Naive thymus-derived CD8-positive, alpha-beta T cell (primary cell): ENCODE data around the gene SHPK. TPM values are rescaled to one million over a fixed set of nuclear protein-coding genes. Genes with fewer than 3 reads are reported as not detected.

Experiments
- ATAC-seq, 2 donors: fragments of 150-1000 bp; cut with Tn5 transposase in 1 of 2; sonication (Bioruptor Pico), chemical (Tn5 transposase) in 1 of 2; 1 replicate in 1 of 2; 2 replicates in 1 of 2; pipeline ENCODE4 v1.10.0; 2021; ENCODE audit warnings: mild to moderate bottlenecking in 2 of 2, moderate library complexity in 2 of 2
- POLR2A ChIA-PET: fragments of 350-600 bp; sonication (Branson Sonifier 250); formaldehyde crosslinking; loops from one replicate; lab custom pipeline; 2021; ENCODE audit warnings: antibody characterized with exemption; lab: Charles Lee
- DNase-seq, 10 donors: peaks; one replicate each; pipeline versions ENCODE4 v3.0.0 to v3.0.0-alpha.2; 2020 to 2022
- H3K27ac Mint-ChIP-seq, 10 donors: one replicate each; pipeline ENCODE4 v1.8.0; 2020 to 2022; ENCODE audit warnings: mild to moderate bottlenecking in 10 of 10, mixed read lengths in 10 of 10, moderate library complexity in 4 of 10, inconsistent platforms in 1 of 10
- H3K27me3 Mint-ChIP-seq, 5 donors: one replicate each; pipeline ENCODE4 v1.8.0; 2021 to 2022; ENCODE audit warnings: mixed read lengths in 5 of 5
- H3K36me3 Mint-ChIP-seq, 3 donors: one replicate each; pipeline ENCODE4 v1.8.0; 2020 to 2022; ENCODE audit warnings: mixed read lengths in 3 of 3, mild to moderate bottlenecking in 2 of 3, inconsistent platforms in 1 of 3
- H3K4me1 Mint-ChIP-seq, 4 donors: one replicate each; pipeline ENCODE4 v1.8.0; 2021 to 2022; ENCODE audit warnings: mixed read lengths in 4 of 4
- H3K4me3 Mint-ChIP-seq, 10 donors: one replicate each; pipeline ENCODE4 v1.8.0; 2020 to 2022; ENCODE audit warnings: mild to moderate bottlenecking in 10 of 10, mixed read lengths in 10 of 10, moderate library complexity in 6 of 10, inconsistent platforms in 1 of 10
- H3K9me3 Mint-ChIP-seq, 9 donors: one replicate each; pipeline ENCODE4 v1.8.0; 2020 to 2022; ENCODE audit warnings: mixed read lengths in 9 of 9, mild to moderate bottlenecking in 3 of 9, inconsistent platforms in 1 of 9, moderate library complexity in 1 of 9
- polyA plus RNA-seq, 3 donors: library from polyadenylated mRNA; unstranded; fragments of 300-500 nt; fragmentation: Illumina TruSeq; gene quantifications; one replicate each; pipeline ENCODE4 v1.2.3, GENCODE V29; 2021
- total RNA-seq, 8 experiments: library from RNA in 2 of 8; stranded (reverse) in 2 of 8; gene quantifications; one replicate each; pipeline ENCODE4 v1.2.3 and lab custom pipeline; 2021 to 2026

SHPK gene, protein sequence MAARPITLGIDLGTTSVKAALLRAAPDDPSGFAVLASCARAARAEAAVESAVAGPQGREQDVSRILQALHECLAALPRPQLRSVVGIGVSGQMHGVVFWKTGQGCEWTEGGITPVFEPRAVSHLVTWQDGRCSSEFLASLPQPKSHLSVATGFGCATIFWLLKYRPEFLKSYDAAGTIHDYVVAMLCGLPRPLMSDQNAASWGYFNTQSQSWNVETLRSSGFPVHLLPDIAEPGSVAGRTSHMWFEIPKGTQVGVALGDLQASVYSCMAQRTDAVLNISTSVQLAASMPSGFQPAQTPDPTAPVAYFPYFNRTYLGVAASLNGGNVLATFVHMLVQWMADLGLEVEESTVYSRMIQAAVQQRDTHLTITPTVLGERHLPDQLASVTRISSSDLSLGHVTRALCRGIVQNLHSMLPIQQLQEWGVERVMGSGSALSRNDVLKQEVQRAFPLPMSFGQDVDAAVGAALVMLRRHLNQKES
- total RNA-seq, result 10 to 100 TPM in 1 of 2 experiments, 1 to 10 TPM in 1; 8.8 to 10.1 TPM
- polyA plus RNA-seq, result 1 to 10 TPM; 3.5 to 7.1 (median 4.7) TPM
- 0.98 to 2.9 (median 2.4) reads per million in 6 experiments for total RNA-seq (lab: John Stamatoyannopoulos, UW)

DNA sequence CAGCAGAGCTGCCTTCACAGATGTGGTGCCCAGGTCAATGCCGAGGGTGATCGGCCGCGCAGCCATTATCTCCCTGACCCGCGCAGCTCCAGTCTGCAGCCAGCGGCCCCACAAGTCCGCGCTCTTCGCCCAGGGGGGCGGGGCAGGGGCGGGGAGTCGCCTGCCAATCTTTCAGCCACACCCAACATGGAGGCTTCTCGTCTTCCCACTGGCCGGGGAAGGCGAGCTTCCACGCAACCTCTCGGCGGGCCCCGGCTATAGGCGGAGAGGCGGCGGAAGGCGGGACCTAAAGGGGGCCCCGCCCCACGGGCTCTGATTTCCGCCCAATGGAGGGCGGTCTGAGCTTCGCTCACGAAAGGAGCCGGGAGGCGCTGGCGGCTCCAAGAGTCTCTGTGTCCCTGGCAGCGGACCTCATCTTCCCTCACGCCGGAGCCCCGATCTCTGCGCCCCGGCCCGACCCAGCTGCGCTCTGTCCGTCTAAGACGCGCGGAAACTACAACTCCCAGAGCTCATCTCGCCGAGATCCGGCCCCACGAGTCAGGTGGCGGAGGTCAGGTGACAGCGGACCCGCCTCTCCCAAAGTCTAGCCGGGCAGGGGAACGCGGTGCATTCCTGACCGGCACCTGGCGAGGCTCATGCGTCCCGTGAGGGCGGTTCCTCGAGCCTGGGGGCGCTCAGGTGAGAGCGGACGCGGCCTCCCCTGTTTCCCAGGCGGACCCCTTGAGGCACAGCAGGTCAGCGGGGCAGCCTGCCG, at the start of gene SHPK, which contains the start of gene CTNS:
SHPK (minus strand) TSS at position 97 of the 754 bp plus-strand sequence; CDS start at position 66, 31 bp downstream.
CTNS (plus strand) TSS at position 607 of the 754 bp plus-strand sequence. CDS start 3,447 bp downstream, outside the sequence.
- Mint-ChIP-seq H3K4me1 (peaks cover 14 to 41% (median 29%) of the 10 kb centered on the region in 4 donors), H3K36me3 (peaks cover 0 to 3% (median 0%) of the 10 kb centered on the region in 3 donors)
- ATAC-seq, result peak; percentile 96 to 98

DNA sequence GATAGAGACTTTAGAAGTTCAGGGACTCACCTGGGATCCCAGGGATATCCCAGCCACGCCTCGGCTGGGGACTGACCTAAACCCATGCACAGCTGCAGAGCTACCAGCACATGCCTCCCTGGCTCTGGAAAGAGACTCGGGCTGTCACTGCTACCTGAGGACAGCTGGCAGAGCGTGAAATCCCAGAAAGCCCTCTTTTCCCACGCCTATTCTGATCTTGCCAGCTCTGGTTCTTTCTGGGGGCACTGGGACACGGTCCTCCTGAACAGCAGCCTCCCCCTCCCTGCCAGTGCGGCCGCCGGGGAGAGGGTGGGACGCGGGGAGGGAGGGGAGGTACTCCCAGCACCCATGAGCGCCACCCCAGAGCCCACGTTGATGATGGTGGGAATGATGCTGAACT, 49.1 kb upstream of the SHPK start:
- Mint-ChIP-seq H3K36me3 (peaks cover 0 to 5% (median 0%) of the 10 kb centered on the region in 3 donors), H3K4me3 (no peak overlapping the region), H3K9me3 (no peaks in the 10 kb centered on the region), H3K27me3 (no peaks in the 10 kb centered on the region), H3K27ac (no peak overlapping the region), H3K4me1 (peaks cover 8 to 35% (median 12%) of the 10 kb centered on the region in 4 donors)
- ATAC-seq, result no peak
- POLR2A ChIA-PET, result no interaction called here
- no peak for DNase-seq

More for the DNA sequence above, at the start of gene SHPK, which contains the start of gene CTNS:
- Mint-ChIP-seq H3K27me3 (no peaks in the 10 kb centered on the region), H3K27ac (peak within 1 kb of the TSS; percentile 96 to 100 (median 99)), H3K4me3 (peak within 1 kb of the TSS; percentile 94 to 100 (median 98)), H3K9me3 (no peaks in the 10 kb centered on the region)
- POLR2A ChIA-PET, result interaction anchor here (0.5 to 1.9 kb wide), 13 partner anchors 9 to 1850 kb away, joined by 3 to 13 read pairs (median 4); partner anchors contain the start of genes DERL2, EMC6, HASPIN and MIS12
- peak; percentile 90 to 96 (median 93) for DNase-seq

GRCh38 chr17:3683054-3683511, 47.0 kb upstream of the SHPK start:
- POLR2A ChIA-PET, result interaction anchor here (0.5 to 1.5 kb wide), 4 partner anchors 12 to 89 kb away, joined by 3 to 4 read pairs (median 3); partner anchors contain the start of gene P2RX5
- peak overlapping the region in 2 of 10 donors; percentile 39 to 53 for H3K27ac Mint-ChIP-seq
- H3K27me3 Mint-ChIP-seq, result no peaks in the 10 kb centered on the region
- DNase-seq (peak; percentile 28 to 79 (median 58)), ATAC-seq (peak; percentile 91 to 96)
- H3K4me3 Mint-ChIP-seq, result no peak overlapping the region
- H3K36me3 Mint-ChIP-seq, result peaks cover 0 to 2% (median 0%) of the 10 kb centered on the region in 3 donors
- peaks cover 8 to 22% (median 11%) of the 10 kb centered on the region in 4 donors for H3K4me1 Mint-ChIP-seq
- no peaks in the 10 kb centered on the region for H3K9me3 Mint-ChIP-seq

DNA sequence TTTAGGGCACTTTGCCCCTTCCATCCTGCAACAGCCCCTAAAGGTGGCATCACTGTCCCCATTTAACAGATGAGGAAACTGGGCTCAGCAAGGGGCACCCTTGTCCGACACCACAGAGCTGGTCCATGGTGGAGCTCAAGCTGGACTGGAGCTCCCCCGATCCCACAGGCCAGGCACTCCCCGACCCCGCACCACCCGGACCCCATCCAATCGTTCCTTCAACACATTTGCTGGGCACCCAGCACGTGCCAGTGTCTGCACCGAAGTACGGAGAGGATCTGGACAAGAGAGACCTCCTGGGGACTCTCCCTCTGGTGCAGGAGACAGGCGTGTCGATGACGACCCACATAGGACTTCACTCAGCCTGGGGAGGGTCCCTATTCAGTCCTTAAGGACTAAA, 46.0 kb upstream of the SHPK start:
- H3K4me1 Mint-ChIP-seq, result peaks cover 8 to 20% (median 11%) of the 10 kb centered on the region in 4 donors
- POLR2A ChIA-PET, result interaction anchor here (1.5 kb wide), 1 partner anchor 14 kb away, joined by 4 read pairs; the partner anchor contains the start of gene P2RX5

DNA sequence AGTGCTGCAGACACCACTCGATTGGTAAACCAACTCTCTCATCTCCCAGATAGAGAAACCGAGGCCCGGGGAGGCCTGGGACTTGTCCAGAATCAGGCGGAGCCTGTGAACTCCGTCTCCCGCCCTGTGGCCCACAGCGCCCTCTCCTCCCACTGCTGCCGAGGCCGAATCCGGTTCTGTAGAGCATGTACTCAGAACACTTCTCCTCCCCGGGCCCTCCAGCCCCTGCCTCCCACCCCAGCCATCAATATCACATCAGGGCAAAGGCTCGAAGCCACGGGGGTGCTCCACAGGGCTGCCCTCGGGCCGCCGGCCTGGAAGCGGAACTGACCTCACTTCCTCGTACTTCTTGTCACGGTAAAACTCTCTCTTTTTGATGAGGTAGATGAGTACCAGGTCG, 45.5 kb upstream of the SHPK start:
- Mint-ChIP-seq H3K4me1 (peaks cover 8 to 20% (median 11%) of the 10 kb centered on the region in 4 donors), H3K27ac (no peak overlapping the region), H3K36me3 (peaks cover 0 to 6% (median 0%) of the 10 kb centered on the region in 3 donors), H3K9me3 (no peaks in the 10 kb centered on the region), H3K27me3 (no peaks in the 10 kb centered on the region), H3K4me3 (no peak overlapping the region)
- DNase-seq (peak in 1 of 10 donors; percentile 21), ATAC-seq (no peak)
- POLR2A ChIA-PET, result interaction anchor here (1.5 kb wide), 1 partner anchor 14 kb away, joined by 4 read pairs; the partner anchor contains the start of gene P2RX5

More for the DNA sequence above, 46.0 kb upstream of the SHPK start:
- DNase-seq (peak in 1 of 10 donors; percentile 52), ATAC-seq (no peak)
- peaks cover 0 to 6% (median 0%) of the 10 kb centered on the region in 3 donors for H3K36me3 Mint-ChIP-seq
- no peaks in the 10 kb centered on the region for H3K27me3 Mint-ChIP-seq
- H3K9me3 Mint-ChIP-seq, result no peaks in the 10 kb centered on the region
- no peak overlapping the region for H3K4me3 Mint-ChIP-seq
- peak overlapping the region in 1 of 10 donors; percentile 59 for H3K27ac Mint-ChIP-seq

DNA sequence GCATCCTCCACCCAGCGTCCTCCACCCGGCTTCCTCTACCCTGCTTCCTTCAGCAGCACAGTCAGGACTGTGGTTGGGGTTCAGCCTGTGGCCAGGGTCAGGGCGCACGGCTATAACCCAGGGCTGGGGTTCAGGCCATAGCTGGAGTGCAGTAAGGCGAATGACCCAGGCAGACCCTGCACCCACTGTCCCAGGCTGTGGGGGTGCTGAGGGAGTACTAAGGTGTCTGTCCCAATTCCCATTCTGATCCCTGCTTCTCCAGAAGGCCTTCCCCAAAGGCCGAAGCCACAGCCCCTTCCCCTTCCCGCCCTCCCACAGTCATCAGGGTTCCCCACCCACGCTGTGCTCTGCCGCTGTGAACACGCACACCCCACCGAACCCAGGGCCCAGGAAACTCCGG, 45.0 kb upstream of the SHPK start:
- no peaks in the 10 kb centered on the region for H3K27me3 Mint-ChIP-seq
- peaks cover 0 to 6% (median 0%) of the 10 kb centered on the region in 3 donors for H3K36me3 Mint-ChIP-seq
- ATAC-seq (no peak), DNase-seq (peak in 1 of 10 donors; percentile 56)
- H3K9me3 Mint-ChIP-seq, result no peaks in the 10 kb centered on the region
- POLR2A ChIA-PET, result no interaction called here
- H3K27ac Mint-ChIP-seq, result no peak overlapping the region
- peaks cover 8 to 20% (median 11%) of the 10 kb centered on the region in 4 donors for H3K4me1 Mint-ChIP-seq
- no peak overlapping the region for H3K4me3 Mint-ChIP-seq

- H3K9me3 Mint-ChIP-seq, result no peaks in the 10 kb centered on the region
- POLR2A ChIA-PET, result interaction anchor here (1.0 kb wide), 1 partner anchor 58 kb away, joined by 3 read pairs; no protein-coding TSS in a partner anchor
- H3K4me3 Mint-ChIP-seq, result no peak overlapping the region
- no peaks in the 10 kb centered on the region for H3K27me3 Mint-ChIP-seq
- H3K36me3 Mint-ChIP-seq, result peaks cover 0 to 8% (median 0%) of the 10 kb centered on the region in 3 donors
- ATAC-seq (no peak), DNase-seq (peak in 1 of 10 donors; percentile 61)
- H3K27ac Mint-ChIP-seq, result no peak overlapping the region
- peaks cover 8 to 20% (median 12%) of the 10 kb centered on the region in 4 donors for H3K4me1 Mint-ChIP-seq
These were observed 43.6 kb upstream of the SHPK start for GRCh38 chr17:3679531-3680126.

DNA sequence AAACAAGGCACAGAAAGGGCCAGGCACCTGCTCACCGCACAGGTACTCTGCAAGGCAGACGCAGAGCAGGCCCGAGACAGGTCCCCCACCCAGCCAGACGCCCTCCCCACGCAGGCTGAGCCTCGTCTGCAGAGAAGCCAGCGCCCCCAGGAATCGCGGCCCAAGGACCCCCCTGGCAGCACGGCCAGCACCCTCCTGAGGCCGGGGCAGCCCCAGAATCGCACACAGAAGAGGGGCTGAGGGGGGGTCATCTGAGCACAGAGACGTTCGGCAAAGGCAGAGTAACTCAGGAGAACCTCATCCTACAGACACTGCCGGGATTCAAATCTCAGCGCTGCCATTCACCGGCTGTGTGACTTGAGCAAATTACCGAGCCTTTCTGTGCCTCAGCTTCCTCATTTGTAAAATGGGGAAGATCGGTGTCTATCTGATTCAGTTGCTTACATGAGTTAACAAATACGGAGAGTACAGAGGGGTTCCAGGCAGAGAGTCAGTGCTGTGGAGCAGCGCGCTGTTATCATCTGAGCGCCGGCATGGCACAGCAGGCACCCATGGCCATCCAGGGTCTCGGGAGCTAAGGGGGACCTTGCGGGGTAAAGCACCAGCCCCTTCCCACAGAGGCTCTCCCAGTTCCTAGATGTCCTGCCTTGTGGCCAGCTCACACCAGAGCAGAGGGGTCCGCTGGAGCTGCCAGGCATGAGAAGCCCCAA, 42.9 kb upstream of the SHPK start:
- peaks cover 8 to 18% (median 12%) of the 10 kb centered on the region in 4 donors for H3K4me1 Mint-ChIP-seq
- H3K36me3 Mint-ChIP-seq, result peaks cover 0 to 8% (median 0%) of the 10 kb centered on the region in 3 donors
- H3K4me3 Mint-ChIP-seq, result no peak overlapping the region
- peak in 1 of 10 donors; percentile 19 for DNase-seq
- H3K9me3 Mint-ChIP-seq, result no peaks in the 10 kb centered on the region
- H3K27ac Mint-ChIP-seq, result no peak overlapping the region
- no peak for ATAC-seq
- H3K27me3 Mint-ChIP-seq, result no peaks in the 10 kb centered on the region
- POLR2A ChIA-PET, result interaction anchor here (1.0 to 1.9 kb wide), 2 partner anchors 44 to 59 kb away, joined by 3 to 5 read pairs; partner anchors contain the start of gene HASPIN

DNA sequence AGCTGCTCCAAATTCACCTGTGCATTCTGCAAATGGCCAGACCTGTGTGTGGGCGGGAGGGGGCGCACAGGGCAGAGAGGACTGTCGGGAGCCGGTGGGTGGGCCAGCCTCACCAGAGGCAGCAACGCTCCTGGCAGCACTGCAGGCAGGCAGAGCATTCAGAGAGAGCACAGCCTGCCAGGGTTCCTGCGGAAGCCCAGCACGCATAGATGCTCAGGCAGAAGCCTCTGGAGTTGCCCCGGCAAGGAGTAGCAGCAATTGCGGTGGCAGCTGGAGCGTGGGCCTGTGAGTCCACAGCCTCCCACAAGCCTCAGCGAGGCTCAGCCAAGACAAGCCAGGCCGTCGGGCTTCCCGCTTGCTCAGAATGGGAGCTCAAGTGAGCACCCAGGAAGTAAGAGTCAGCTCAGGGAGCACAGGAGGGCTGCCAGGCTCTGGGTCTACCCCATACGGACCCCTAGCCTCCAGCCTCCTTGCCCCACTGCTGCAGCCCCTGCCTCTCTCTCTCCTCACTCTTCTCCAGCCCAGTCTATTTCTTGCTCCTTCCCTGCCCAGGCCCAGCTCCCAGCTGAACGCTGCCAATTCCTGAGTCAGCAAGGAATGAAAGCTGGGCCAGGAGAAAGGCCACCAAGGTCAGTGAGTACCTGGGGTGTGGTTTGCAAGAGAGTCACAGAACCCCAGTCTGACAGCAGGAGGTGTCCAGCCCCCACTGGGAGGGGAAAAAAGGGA, 42.2 kb upstream of the SHPK start:
- no peaks in the 10 kb centered on the region for H3K27me3 Mint-ChIP-seq
- peaks cover 0 to 8% (median 0%) of the 10 kb centered on the region in 3 donors for H3K36me3 Mint-ChIP-seq
- peaks cover 6 to 14% (median 10%) of the 10 kb centered on the region in 4 donors for H3K4me1 Mint-ChIP-seq
- ATAC-seq (no peak), DNase-seq (no peak)
- H3K9me3 Mint-ChIP-seq, result no peaks in the 10 kb centered on the region
- no peak overlapping the region for H3K4me3 Mint-ChIP-seq
- POLR2A ChIA-PET, result interaction anchor here (1.9 kb wide), 1 partner anchor 45 kb away, joined by 5 read pairs; the partner anchor contains the start of gene HASPIN
- peak overlapping the region in 1 of 10 donors; percentile 82 for H3K27ac Mint-ChIP-seq

DNA sequence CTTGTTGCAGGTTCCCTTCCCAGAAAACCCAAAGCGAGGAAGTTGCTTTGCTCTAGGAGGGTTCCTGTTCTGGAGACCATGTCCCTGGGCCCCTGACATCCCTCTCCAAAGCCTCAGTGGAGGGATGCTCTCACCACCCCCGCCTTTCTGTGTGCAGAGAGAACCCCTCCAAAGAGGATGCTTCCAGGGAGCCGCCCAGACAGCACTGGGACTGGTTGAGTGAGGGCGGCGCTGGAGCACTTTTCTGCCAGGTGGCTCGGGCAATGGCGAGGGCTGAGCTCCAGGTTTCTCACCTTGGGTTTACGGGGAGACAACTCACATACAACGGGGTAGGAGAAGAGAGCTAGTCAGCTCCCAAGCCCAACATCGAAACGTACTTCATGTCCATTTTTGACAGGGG, 39.8 kb upstream of the SHPK start:
- H3K36me3 Mint-ChIP-seq, result peaks cover 0 to 16% (median 0%) of the 10 kb centered on the region in 3 donors
- DNase-seq, result no peak
- H3K9me3 Mint-ChIP-seq, result no peaks in the 10 kb centered on the region
- no peak overlapping the region for H3K27ac Mint-ChIP-seq
- H3K4me1 Mint-ChIP-seq, result peaks cover 0 to 5% (median 4%) of the 10 kb centered on the region in 4 donors
- no peaks in the 10 kb centered on the region for H3K27me3 Mint-ChIP-seq
- POLR2A ChIA-PET, result no interaction called here
- no peak for ATAC-seq
- no peak overlapping the region for H3K4me3 Mint-ChIP-seq
